Measurements from ENCODE around the gene EIF3K.

GRCh38 chr19:38640368-38640767, 21.4 kb downstream of the EIF3K start:
- TF ChIP-seq MYNN (tag by site-specific recombination; IDR thresholded peaks at IDR 0.05; ENCODE audit: borderline replicate concordance) (no peak), YY1 (tag by site-specific recombination; IDR thresholded peaks at IDR 0.05) (no peak), CTCF (tag by site-specific recombination; IDR thresholded peaks at IDR 0.05) (no peak), ZNF274 (IDR thresholded peaks at IDR 0.05; ENCODE audit: low read length) (no peak), ZNF274 (tag by site-specific recombination; IDR thresholded peaks at IDR 0.05; ENCODE audit: borderline replicate concordance) (no peak)

Data from HEK293 (cell line).